Islet precursor cell (in vitro differentiated cells): ENCODE data around the gene C18orf63.
"Not testable (repeated sequence)": the region's sequence is repeated elsewhere in the genome, so short reads cannot be mapped to it uniquely, and the experiment has no call there.

Experiments used
- DNase-seq: peaks from one replicate; pipeline ENCODE4 v3.0.0-alpha.2; 2018

The C18orf63 gene

GRCh38 chr18:74286856-74287255 is 28.8 kb upstream of the C18orf63 start:
- no peak for DNase-seq

DNA sequence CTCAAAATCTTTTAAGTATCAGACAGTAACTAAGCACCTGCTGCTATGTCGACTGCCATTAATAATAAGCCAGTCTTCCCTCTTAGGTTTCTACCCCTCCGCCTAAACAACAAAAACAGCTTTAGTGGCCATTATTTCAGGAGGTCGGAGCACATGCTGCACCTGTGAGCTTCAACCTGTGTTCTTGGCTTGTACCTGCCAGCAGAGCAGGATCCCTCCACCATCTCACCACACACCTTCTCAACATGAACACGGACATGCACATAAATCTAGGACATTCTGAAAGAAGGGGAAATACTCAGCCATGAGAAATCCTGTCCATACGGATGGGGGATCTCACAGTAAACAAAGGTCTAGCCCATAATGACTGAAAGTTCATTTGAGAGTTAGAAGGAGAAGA is 27.6 kb upstream of the C18orf63 start:
- no peak for DNase-seq

- no peak for DNase-seq
Observed at GRCh38 chr18:74288730-74289129, 26.9 kb upstream of the C18orf63 start.

DNA sequence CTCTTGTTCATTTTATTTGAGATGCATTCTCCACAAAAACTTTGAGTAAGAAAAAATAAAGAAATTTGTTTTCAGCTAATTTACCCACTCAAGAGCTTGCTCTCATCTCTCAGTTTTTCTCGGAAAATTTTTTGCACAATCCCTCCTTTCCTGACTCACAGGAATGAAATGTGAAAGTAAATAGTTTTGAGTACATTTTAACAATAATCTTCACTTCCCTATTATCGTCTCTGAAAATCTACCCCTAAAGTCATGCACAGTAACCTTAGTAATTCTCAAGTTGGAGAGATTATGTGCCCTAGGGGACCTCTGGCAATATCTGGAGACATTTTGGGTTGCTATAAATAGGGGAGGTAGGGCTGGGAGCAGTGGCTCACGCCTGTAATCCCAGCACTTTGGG is 26.5 kb upstream of the C18orf63 start:
- no peak for DNase-seq

GRCh38 chr18:74290021-74290420 is 25.6 kb upstream of the C18orf63 start:
- no peak for DNase-seq

DNA sequence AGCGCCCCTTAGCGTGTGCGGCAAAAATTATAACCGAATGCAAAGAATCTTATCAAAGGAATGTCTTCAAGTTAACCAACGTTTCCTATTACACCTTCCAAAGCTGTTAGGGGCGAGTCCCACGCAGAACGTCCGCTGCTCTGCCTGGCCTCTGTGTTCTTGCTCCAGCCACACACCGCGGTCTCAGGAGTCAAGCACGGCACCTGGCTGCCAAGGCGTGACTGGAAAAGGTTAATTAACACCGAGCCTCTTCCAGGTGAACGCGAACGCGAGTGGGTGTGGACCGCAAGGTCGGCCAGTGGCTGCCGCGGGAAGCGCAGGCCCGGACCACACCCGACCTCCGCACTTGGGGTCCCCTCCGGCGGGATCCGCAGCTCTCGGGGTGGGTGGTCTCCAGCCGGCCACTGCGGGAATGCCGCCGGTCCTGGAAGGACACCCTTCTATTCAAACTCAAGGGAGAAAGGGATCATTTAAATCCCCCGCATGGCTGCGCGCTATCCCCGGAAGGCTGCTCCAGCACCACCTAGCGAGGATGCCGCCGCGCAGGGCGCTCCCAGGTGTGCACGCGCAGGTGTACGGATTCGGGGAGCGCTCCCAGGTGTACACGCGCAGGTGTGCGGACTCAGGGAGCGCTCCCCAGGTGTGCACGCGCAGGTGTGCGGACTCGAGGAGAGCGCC is 24.7 kb upstream of the C18orf63 start:
- DNase-seq = peak; percentile 74

- no peak for DNase-seq
Observed at GRCh38 chr18:74291472-74291770, 24.2 kb upstream of the C18orf63 start.

DNA sequence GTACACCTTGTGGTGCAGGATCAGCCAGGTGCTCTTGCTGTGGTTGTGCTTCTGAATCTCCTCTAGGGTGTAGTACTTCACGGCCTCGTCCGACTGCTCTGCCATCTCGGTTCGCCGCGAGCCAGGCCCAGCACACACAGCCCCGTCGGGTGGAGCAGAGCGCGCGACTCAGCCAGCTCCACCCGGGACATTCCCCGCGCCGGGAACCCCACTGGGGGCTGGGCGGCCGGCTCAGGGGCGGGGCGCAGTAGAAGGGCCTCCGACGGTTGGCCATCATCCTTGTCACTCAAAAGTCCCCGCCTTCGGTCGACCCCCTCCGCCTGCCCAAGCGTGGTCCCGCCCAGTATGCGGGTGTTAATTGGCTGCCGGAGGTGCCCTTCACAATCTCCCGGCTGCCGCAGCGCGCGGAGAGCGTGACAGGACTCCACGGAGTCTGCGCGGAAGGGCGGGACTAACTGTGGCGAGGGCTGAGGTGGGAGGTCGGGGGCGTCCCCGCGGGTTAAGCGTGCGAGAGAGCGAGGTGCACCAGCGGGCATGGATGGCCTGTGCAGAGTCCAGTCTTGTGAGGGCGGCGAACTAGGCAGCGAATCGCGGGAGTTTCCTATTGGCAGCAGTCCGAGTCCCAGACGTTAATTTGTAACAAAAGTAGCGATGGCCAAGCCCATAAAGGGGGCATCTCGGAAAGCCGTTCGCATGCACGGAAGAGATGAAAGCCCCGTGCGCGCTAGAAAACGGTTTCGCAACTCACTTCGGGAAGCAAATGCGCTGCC is 23.7 kb upstream of the C18orf63 start, which contains the start of gene CYB5A:
Gene CYB5A, minus strand, starts transcription at position 193 of the 770 bp plus-strand sequence. Its CDS starts 88 bp downstream, at position 105.
- peak; percentile 98 for DNase-seq

GRCh38 chr18:74292541-74292858 is 23.1 kb upstream of the C18orf63 start:
- no peak for DNase-seq

- not testable (repeated sequence) for DNase-seq
Observed at GRCh38 chr18:74292982-74293381, 22.7 kb upstream of the C18orf63 start.

- no peak for DNase-seq
Observed at GRCh38 chr18:74294526-74294925, 21.1 kb upstream of the C18orf63 start.

- no peak for DNase-seq
Observed at GRCh38 chr18:74299162-74299561, 16.5 kb upstream of the C18orf63 start.

DNA sequence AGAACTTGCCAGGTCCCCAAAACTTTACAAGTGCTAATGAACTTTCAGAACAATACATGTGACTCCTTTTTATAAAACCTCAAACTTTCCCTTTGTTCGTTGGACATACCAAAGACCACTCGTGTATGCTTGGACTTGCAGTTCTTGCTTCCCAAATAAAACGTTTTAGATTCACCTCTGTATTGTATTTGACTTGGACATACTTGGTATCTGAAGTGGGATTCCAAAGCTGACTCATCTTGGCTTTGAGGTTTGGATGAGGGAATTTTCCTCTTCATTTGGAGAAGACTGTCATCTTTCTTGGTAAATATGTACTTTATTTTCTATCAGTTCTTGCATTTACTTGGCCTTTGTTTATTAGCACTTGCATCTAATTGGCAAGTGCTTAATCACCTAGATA is 15.9 kb upstream of the C18orf63 start:
- DNase-seq = no peak

- no peak for DNase-seq
Observed at GRCh38 chr18:74303306-74303705, 12.3 kb upstream of the C18orf63 start.

- no peak for DNase-seq
Observed at GRCh38 chr18:74303936-74304335, 11.7 kb upstream of the C18orf63 start.

DNA sequence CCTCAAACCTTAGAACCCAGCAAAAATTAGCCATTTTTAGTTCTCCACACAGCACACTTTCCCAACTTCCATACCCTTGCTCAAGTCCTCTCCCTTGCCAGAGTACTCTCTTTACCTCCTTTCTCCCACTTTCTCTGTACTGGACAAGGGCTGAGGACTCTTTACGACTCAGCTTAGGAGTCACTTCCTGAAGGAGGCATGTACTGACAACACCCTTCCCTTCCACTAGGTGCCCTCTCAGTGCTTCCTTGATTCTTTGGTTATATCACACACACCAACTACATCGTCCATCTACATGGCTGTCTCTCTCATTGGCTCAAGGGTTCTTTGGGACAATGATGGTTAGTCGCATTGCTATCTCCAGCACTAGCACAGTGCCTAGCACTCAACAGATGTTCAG is 5.2 kb upstream of the C18orf63 start:
- no peak for DNase-seq

DNA sequence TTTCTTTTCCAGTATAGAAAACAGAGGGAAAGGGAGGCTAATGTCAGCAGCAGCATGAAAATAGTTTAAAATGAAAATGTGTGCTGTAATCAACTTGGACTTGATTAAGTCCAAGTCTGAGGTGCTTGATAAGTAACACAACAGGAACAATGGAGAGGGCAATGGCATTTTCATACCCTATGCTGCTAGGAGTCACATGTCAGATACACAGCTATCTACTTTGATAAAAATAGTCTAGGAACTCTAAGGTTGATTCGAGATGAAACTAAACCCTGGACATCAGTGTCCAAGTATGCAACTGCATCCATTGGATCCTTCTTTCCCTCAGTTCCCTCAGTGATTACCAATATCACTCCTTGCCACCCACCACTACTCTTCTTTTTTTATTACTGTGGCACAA is 4.6 kb upstream of the C18orf63 start:
- no peak for DNase-seq

DNA sequence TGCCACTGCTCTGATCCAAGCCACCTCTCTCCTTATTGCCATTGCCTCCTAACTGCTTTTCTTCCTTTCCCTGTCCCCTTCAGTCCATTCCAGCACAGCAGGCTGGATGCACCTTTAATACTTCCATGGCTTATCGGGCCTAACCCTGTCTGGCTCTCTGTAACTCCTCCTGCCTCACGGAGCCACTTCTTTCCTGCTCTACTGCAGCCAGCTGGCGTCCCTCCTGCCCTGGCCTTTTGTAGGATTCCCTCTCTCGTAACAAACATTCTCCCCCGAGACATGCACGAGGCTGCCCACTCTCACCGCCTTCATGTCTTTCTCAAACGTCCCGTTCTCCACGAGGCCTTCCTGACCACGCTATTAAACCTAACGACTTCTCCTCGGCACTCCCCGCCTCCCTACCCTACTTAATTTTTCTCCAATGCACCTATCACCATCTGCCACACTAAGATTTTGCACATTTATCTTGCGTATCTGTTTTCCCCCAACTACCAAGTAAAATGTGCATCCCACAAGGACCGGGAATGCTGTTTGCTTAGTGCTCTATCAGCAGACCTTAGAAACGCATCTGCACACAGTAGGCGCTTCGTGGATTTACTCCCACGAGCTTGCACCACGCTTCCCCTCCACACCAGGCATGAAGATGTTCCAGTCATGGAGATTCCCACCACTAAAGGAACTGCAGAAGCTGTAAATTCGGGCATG is 728 bp upstream of the C18orf63 start:
- DNase-seq = no peak

DNA sequence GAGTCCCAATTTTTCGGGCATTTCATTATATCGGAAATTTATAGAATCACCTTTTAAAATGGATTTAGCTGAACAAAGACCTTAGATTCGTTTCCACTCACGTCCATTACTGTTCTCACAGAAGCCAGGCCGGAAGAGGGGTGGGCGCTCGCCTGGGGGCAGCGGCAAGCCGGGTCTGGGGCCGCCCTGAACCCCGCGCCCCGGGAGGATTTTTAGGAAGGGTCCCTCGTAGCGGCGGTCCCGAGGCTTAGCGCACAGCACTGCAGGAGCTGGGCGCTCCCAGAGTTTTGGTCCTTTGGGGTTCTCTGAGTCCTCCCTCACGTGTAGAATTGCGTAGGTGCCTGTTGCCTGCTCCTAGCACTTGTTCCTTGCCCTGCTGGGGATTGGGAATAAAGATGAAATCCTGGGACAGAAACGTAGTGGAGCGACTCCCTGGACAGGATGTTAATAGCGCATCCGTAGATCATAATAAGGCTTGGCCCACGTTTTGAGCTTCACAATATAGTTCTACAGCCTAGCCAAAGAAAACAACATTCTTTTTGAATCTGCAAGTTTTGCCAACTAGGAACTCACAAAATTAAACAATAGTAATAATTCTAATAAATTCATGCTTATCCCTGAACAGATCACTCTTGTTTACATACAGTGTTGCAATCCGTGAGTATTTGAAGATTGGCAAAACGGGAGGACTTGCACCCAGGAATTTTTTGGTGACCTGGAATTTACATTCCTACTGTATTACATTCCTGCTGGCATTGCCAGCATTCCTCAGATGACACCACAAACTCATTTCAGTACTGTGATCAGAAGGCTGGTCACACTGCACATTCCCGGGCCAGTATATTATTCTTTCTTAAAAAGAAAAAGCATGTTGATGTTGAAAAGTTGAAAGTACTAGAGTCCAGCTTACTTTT is 875 bp downstream of the C18orf63 start:
- DNase-seq = peak; percentile 70

DNA sequence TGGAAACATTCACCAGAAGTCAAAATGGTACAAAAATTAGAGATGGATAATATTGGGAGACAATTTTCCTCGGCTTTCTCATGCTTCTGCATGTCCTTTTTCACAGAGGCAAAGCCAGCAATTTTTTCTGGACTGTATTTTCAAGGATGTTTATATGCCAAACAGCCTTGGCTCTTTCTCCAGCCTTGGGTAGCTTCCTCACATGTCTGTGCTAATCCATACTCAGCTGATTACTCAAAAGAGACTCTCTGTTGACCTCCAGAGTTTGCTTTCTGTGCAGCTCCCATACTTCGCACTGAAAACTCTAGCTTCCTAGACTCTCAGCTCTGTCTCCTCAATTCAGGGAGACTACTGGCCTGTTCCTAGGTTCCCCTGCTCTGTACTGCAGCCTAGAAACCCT is 10.6 kb downstream of the C18orf63 start:
- DNase-seq = no peak

DNA sequence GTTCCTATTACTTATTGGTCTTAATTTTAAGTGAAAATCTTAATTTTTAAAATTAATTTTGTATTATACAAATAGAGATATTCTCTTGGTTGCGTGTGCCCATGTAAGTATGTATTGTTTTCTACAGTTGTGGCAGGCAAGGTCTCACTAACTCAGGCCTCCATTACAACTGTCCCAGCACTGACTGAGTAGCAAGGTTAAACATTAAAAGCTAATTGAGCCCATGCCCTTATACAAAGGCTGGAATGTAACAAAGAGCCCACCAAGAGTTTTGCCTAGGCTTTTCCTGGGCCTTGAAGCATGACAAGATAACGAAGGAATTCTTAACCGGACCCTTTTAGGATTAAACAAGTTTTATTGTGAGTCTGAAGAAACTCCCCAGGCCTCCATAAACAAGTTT is 11.2 kb downstream of the C18orf63 start:
- not testable (repeated sequence) for DNase-seq

GRCh38 chr18:74328206-74328605 is 12.6 kb downstream of the C18orf63 start:
- DNase-seq = no peak

GRCh38 chr18:74329688-74330205 is 14.1 kb downstream of the C18orf63 start:
- no peak for DNase-seq
